ENCODE data around the gene ACTN3. TPM values are rescaled to one million over a fixed set of nuclear protein-coding genes. Genes with fewer than 3 reads are reported as not detected.

ACTN3 gene
- total and polyA plus RNA-seq, 2 of the 4 experiments (the other 2 are of a cell fraction): under 0.01 to 0.05 TPM

DNA sequence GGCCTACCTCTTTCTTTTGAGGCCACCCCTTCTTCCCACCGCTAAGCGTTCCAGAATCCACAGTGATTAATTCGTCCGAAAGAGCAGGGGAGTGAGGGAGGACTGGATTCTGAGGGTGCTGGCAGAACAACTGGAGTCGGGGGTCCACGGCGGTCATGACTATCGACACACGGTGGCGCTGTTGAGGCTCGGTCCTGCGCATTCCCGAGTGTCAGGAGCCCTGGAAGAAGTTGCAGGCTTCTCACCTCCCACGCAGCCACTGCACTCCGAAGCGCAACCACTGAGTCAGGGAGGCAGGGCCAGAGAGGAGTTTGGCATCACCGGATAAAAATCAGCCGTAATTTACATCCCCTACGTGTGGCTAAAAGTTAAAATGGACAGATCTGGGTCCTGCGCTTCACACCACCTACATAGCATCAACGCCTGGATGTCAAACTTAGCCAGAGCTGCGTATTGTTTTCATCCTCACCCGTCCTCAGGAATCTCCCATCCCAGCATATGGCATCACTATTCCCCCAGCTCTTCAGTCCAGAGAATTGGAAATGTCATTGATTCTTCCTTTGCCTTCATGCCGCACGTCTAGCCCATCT lies 32.4 kb downstream of the ACTN3 start:
- H4K91ac ChIP-seq (ENCODE audit: insufficient read depth, low read depth, low read length): no peak overlapping the region
- no peak overlapping the region for H2BK20ac ChIP-seq (ENCODE audit: low read depth, low read length)
- H4K8ac ChIP-seq (ENCODE audit: low read depth in 2 of 2, low read length in 2 of 2): no peak overlapping the region
- 39% methylated on average over 10 of the region's 25 CpGs; no CpG with 5 or more reads in 1 of the 2 experiments for WGBS, 2 experiments (ENCODE audit: extremely low coverage in 2 of 2, insufficient read length in 1 of 2)
- H2BK15ac ChIP-seq (ENCODE audit: low read depth, low read length): no peak overlapping the region
- H3K23ac ChIP-seq (ENCODE audit: low read depth, low read length): no peak overlapping the region
- DNase-seq (peak; percentile 77), ATAC-seq (ENCODE audit: low read depth) (peak; percentile 93)
- H3K4ac ChIP-seq (ENCODE audit: low read depth, low read length): no peak overlapping the region
- no peaks in the 10 kb centered on the region for H3K36me3 ChIP-seq (ENCODE audit: control insufficient read depth, insufficient read depth, low read length)
- H2BK5ac ChIP-seq (ENCODE audit: low read depth, low read length, poor library complexity, severe bottlenecking): no peak overlapping the region
- H3K4me2 ChIP-seq (ENCODE audit: low read depth, low read length): peak overlapping the region; percentile 38; the same call in 1 of the 2 replicates
- CTCF ChIA-PET: interaction anchor here (0.6 to 1.3 kb wide), 4 partner anchors 13 to 100 kb away, joined by 3 to 5 read pairs (median 4); partner anchors contain the start of genes CCDC87 and CCS
- intact Hi-C loops (cut with micrococcal nuclease): loop anchor here (1.0 to 2.0 kb wide), 3 partner anchors 62 to 256 kb away; no protein-coding TSS in a partner anchor
- H3K27me3 ChIP-seq (ENCODE audit: control insufficient read depth, insufficient read depth, low read length): no peaks in the 10 kb centered on the region
- no peak overlapping the region for H3K4me3 ChIP-seq (ENCODE audit: insufficient read depth, low read depth, low read length)
- peaks cover 6% of the 10 kb centered on the region for H3K4me1 ChIP-seq (ENCODE audit: control insufficient read depth, insufficient read depth, low read length)
- H2BK120ac ChIP-seq (ENCODE audit: low read depth, low read length): no peak overlapping the region
- no peak overlapping the region for H3K14ac ChIP-seq (replicated peaks; ENCODE audit: low read depth, low read length)
- H2AK5ac ChIP-seq (ENCODE audit: low read depth, low read length): no peak overlapping the region
- dilution Hi-C loops (cut with HindIII; ENCODE audit: low sequenced_read_pairs, unreplicated experiment): no loop called here
- H3K9me3 ChIP-seq (ENCODE audit: control insufficient read depth, insufficient read depth, low read length): 0 out of 2 replicates have a peak, but pooled peaks cover 2% of the 10 kb centered on the region
- peak overlapping the region; percentile 76 for H2AFZ ChIP-seq (replicated peaks; ENCODE audit: low read length, poor library complexity)
- H3K18ac ChIP-seq (ENCODE audit: low read depth, low read length): no peak overlapping the region
- in situ Hi-C loops (cut with MboI; ENCODE audit: low sequenced_read_pairs): loop anchor here (10.0 kb wide), 1 partner anchor 256 kb away; no protein-coding TSS in a partner anchor
- POLR2A ChIA-PET (ENCODE audit: unreplicated experiment): no interaction called here
- no peak overlapping the region for H4K5ac ChIP-seq (ENCODE audit: low read depth, low read length)
- no TSS peak for BruUV-seq (replicated peaks)
- H2AK9ac ChIP-seq (replicated peaks; ENCODE audit: low read depth, low read length, poor library complexity): peak overlapping the region; percentile 22
- H4K20me1 ChIP-seq (ENCODE audit: insufficient read depth, low read length): no peaks in the 10 kb centered on the region
- H3K9me1 ChIP-seq (ENCODE audit: insufficient read depth, low read length): no peaks in the 10 kb centered on the region
- H3K56ac ChIP-seq (ENCODE audit: extremely low read depth, insufficient read depth, low read length): no peak overlapping the region
- H3K79me1 ChIP-seq (ENCODE audit: low read depth in 1 of 2, low read length in 2 of 2): no peaks in the 10 kb centered on the region
- H3K27ac ChIP-seq (ENCODE audit: insufficient read depth, low read length): no peak overlapping the region
- H3K9ac ChIP-seq (ENCODE audit: low read depth, low read length): no peak overlapping the region
- TF ChIP-seq MAFK (IDR thresholded peaks at IDR 0.05; ENCODE audit: low read depth, low read length) (no peak), BHLHE40 (IDR thresholded peaks at IDR 0.05; ENCODE audit: low read depth, low read length) (peak; percentile 32; the same call in 1 of the 2 replicates), FOS (IDR thresholded peaks at IDR 0.05; ENCODE audit: low read depth, low read length) (0 out of 2 replicates have a peak, but pooled peaks have one; percentile 26), SMC3 (IDR thresholded peaks at IDR 0.05; ENCODE audit: low read depth, low read length) (peak; percentile 86), CHD1 (IDR thresholded peaks at IDR 0.05; ENCODE audit: low read depth, low read length) (no peak), MXI1 (IDR thresholded peaks at IDR 0.05; ENCODE audit: borderline replicate concordance, low read depth, low read length) (no peak), CEBPB (IDR thresholded peaks at IDR 0.05; ENCODE audit: low read depth, low read length) (peak; percentile 36; the same call in 1 of the 2 replicates), MAZ (IDR thresholded peaks at IDR 0.05; ENCODE audit: borderline replicate concordance, low read depth, low read length) (0 out of 2 replicates have a peak, but pooled peaks have one; percentile 13), NFE2L2 (IDR thresholded peaks at IDR 0.05; ENCODE audit: low read depth, low read length) (no peak), RFX5 (IDR thresholded peaks at IDR 0.05; ENCODE audit: low read depth, low read length) (no peak), RAD21 (IDR thresholded peaks at IDR 0.05; ENCODE audit: low read length) (peak; percentile 85)
- TF ChIP-seq, protein P1, sequence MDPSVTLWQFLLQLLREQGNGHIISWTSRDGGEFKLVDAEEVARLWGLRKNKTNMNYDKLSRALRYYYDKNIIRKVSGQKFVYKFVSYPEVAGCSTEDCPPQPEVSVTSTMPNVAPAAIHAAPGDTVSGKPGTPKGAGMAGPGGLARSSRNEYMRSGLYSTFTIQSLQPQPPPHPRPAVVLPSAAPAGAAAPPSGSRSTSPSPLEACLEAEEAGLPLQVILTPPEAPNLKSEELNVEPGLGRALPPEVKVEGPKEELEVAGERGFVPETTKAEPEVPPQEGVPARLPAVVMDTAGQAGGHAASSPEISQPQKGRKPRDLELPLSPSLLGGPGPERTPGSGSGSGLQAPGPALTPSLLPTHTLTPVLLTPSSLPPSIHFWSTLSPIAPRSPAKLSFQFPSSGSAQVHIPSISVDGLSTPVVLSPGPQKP (IDR thresholded peaks at IDR 0.05; ENCODE audit: borderline replicate concordance, low read depth, low read length): no peak
- TF ChIP-seq, protein P2, sequence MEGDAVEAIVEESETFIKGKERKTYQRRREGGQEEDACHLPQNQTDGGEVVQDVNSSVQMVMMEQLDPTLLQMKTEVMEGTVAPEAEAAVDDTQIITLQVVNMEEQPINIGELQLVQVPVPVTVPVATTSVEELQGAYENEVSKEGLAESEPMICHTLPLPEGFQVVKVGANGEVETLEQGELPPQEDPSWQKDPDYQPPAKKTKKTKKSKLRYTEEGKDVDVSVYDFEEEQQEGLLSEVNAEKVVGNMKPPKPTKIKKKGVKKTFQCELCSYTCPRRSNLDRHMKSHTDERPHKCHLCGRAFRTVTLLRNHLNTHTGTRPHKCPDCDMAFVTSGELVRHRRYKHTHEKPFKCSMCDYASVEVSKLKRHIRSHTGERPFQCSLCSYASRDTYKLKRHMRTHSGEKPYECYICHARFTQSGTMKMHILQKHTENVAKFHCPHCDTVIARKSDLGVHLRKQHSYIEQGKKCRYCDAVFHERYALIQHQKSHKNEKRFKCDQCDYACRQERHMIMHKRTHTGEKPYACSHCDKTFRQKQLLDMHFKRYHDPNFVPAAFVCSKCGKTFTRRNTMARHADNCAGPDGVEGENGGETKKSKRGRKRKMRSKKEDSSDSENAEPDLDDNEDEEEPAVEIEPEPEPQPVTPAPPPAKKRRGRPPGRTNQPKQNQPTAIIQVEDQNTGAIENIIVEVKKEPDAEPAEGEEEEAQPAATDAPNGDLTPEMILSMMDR (conservative IDR thresholded peaks at IDR 0.05; ENCODE audit: low read depth, low read length): peak; percentile 82
- TF ChIP-seq, protein P3, sequence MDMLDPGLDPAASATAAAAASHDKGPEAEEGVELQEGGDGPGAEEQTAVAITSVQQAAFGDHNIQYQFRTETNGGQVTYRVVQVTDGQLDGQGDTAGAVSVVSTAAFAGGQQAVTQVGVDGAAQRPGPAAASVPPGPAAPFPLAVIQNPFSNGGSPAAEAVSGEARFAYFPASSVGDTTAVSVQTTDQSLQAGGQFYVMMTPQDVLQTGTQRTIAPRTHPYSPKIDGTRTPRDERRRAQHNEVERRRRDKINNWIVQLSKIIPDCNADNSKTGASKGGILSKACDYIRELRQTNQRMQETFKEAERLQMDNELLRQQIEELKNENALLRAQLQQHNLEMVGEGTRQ (IDR thresholded peaks at IDR 0.05; ENCODE audit: low read depth, low read length): no peak

Data from IMR-90 (cell line).